Measurements from ENCODE around the gene MS4A18. TPM values are rescaled to one million over a fixed set of nuclear protein-coding genes. Genes with fewer than 3 reads are reported as not detected.

MS4A18 gene
- total RNA-seq, 5 donors from 2014 or later (not counting 1 experiment from before 2014, with no cell fraction given) = not detected

DNA sequence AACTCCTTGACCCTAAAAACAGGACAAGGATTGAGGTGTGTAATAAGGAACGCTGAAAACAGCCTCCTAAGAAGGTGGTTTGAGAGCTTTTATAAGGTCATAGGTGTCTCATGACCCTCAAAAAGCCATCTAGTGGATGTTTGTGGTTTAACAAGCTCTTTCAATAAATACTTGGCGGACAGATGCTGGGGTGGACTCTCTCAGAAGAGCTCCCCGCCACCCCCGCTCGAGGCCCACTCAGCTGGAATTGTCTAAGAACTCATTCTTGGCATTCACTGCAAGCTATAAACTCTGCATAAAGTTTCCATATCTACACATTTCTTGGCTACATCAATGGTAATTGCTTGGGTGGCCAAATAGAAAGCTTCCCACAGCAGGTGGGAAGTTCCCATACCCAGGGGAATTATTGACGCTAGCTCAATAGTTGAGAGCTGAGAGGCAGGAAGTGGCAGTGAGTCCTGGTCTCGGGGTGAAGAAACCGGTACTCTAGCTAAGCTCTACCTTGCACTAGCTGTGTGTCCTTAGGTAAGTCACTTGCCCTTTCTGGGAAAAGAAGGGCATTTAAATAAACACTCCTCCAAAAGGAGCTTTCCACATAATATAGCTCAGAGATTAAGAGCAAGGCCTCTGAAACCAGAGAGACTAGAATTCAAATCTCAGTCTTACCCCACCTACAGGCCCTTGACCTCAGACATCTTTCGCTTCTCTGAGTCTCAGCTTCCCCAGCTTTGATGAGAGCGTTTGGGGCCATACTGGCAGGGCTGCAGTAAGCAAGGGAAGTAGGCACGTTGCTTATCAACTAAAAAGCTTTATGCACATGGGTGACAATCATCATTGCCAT is 38.6 kb downstream of the MS4A18 start:
- ChIA-PET POLR2A (no interaction called here), CTCF (no interaction called here)
- WGBS (ENCODE audit: insufficient coverage) = 69% methylated on average over 5 of the region's 11 CpGs
- Histone ChIP-seq H3K9me3 (no peaks in the 10 kb centered on the region), H3K4me1 (ENCODE audit: control insufficient read depth in 1 of 2, extremely low read depth in 1 of 2, insufficient read depth in 2 of 2, low read length in 2 of 2) (no peaks in the 10 kb centered on the region), H3K36me3 (ENCODE audit: control insufficient read depth in 2 of 2, extremely low read depth in 1 of 2, insufficient read depth in 1 of 2, low read length in 1 of 2) (no peaks in the 10 kb centered on the region), H3K27me3 (replicated peaks in 1 of 2; ENCODE audit: control insufficient read depth in 2 of 2, extremely low read depth in 1 of 2, insufficient read depth in 2 of 2, low read length in 1 of 2) (peaks cover 0 to 35% of the 10 kb centered on the region in 2 experiments), H3K4me3 (ENCODE audit: control insufficient read depth in 1 of 2, extremely low read depth in 1 of 2, low read length in 1 of 2) (no peak overlapping the region), H3K27ac (ENCODE audit: low read length) (no peak overlapping the region)
- Mint-ChIP-seq H3K36me3 (no peaks in the 10 kb centered on the region), H3K9me3 (no peaks in the 10 kb centered on the region), H3K27me3 (peaks cover 52 to 67% of the 10 kb centered on the region in 2 donors), H3K4me3 (no peak overlapping the region), H3K27ac (no peak overlapping the region), H3K4me1 (no peaks in the 10 kb centered on the region)
- ATAC-seq (replicated peaks in 1 of 4) (no peak), DNase-seq (no peak)

DNA sequence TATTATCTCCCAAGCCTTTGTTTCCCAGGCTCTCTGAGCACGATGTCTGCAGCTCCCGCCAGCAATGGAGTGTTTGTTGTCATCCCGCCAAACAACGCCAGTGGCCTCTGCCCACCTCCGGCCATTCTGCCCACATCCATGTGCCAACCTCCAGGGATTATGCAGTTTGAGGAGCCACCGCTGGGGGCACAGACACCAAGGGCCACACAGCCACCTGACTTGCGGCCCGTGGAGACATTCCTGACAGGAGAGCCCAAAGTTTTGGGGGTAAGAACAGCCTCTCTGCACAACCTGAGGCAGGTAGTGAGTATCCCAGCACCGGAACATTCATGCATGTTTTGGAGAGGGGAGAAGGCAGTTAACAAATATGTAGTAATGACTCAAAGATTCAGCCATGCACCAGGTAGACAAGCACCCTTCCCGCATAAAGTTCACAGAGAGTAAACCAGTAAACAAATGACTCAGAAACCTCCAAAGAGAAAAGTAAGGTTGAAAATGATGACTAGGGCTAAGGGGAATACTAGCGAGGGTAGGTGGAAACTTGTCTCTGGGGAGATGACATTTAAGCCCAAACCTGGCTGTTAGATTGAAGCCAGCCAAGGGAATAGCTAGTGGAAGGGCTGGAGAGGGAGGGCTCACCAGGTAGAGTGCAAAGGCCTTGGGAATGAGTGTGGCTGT is 39.3 kb downstream of the MS4A18 start:
- Histone ChIP-seq H3K27ac (ENCODE audit: low read length) (no peak overlapping the region), H3K4me1 (ENCODE audit: control insufficient read depth in 1 of 2, extremely low read depth in 1 of 2, insufficient read depth in 2 of 2, low read length in 2 of 2) (no peaks in the 10 kb centered on the region), H3K9me3 (no peaks in the 10 kb centered on the region), H3K4me3 (ENCODE audit: control insufficient read depth in 1 of 2, extremely low read depth in 1 of 2, low read length in 1 of 2) (no peak overlapping the region), H3K36me3 (ENCODE audit: control insufficient read depth in 2 of 2, extremely low read depth in 1 of 2, insufficient read depth in 1 of 2, low read length in 1 of 2) (no peaks in the 10 kb centered on the region), H3K27me3 (replicated peaks in 1 of 2; ENCODE audit: control insufficient read depth in 2 of 2, extremely low read depth in 1 of 2, insufficient read depth in 2 of 2, low read length in 1 of 2) (peaks cover 0 to 42% of the 10 kb centered on the region in 2 experiments)
- Mint-ChIP-seq H3K36me3 (no peaks in the 10 kb centered on the region), H3K27me3 (peaks cover 47 to 67% of the 10 kb centered on the region in 2 donors), H3K4me1 (no peaks in the 10 kb centered on the region), H3K9me3 (no peaks in the 10 kb centered on the region), H3K4me3 (no peak overlapping the region), H3K27ac (no peak overlapping the region)
- 89% methylated on average over 9 of the region's 11 CpGs for WGBS (ENCODE audit: insufficient coverage)
- DNase-seq = no peak
- ATAC-seq (replicated peaks in 1 of 4) = no peak
- ChIA-PET POLR2A (no interaction called here), CTCF (no interaction called here)

DNA sequence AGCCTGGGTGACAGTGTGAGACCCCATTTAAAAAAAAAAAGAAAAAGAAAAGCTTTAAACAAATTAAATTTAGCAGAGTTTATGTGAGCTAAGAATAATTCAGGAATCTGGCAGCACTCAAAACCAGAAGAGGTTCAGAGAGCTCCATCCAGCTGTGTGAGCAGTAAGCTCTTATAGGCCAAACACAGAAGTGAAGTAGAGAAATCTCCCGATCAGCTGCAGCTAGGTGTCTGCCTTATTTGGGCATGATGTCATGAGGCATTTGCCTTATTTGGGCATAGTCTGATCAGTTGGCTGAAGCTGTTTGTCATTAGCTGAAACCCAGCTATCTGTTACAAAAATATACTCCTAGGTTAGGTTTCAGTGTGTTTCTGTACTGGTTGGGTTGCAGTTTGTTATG is 40.4 kb downstream of the MS4A18 start:
- Mint-ChIP-seq H3K36me3 (no peaks in the 10 kb centered on the region), H3K4me3 (no peak overlapping the region), H3K27me3 (peaks cover 37 to 59% of the 10 kb centered on the region in 2 donors), H3K4me1 (no peaks in the 10 kb centered on the region), H3K27ac (no peak overlapping the region), H3K9me3 (no peaks in the 10 kb centered on the region)
- DNase-seq (no peak), ATAC-seq (replicated peaks in 1 of 4) (no peak)
- Histone ChIP-seq H3K27me3 (replicated peaks in 1 of 2; ENCODE audit: control insufficient read depth in 2 of 2, extremely low read depth in 1 of 2, insufficient read depth in 2 of 2, low read length in 1 of 2) (peaks cover 0 to 43% of the 10 kb centered on the region in 2 experiments), H3K4me3 (ENCODE audit: control insufficient read depth in 1 of 2, extremely low read depth in 1 of 2, low read length in 1 of 2) (no peak overlapping the region), H3K9me3 (no peaks in the 10 kb centered on the region), H3K36me3 (ENCODE audit: control insufficient read depth in 2 of 2, extremely low read depth in 1 of 2, insufficient read depth in 1 of 2, low read length in 1 of 2) (no peaks in the 10 kb centered on the region), H3K4me1 (ENCODE audit: control insufficient read depth in 1 of 2, extremely low read depth in 1 of 2, insufficient read depth in 2 of 2, low read length in 2 of 2) (no peaks in the 10 kb centered on the region), H3K27ac (ENCODE audit: low read length) (no peak overlapping the region)
- WGBS (ENCODE audit: insufficient coverage) = no CpG with 5 or more reads among the region's 1 CpG
- ChIA-PET CTCF (interaction anchor here in 1 of 2 donors (1.0 kb wide), 1 partner anchor 11 kb away, joined by 3 read pairs; no protein-coding TSS in a partner anchor), POLR2A (no interaction called here)

DNA sequence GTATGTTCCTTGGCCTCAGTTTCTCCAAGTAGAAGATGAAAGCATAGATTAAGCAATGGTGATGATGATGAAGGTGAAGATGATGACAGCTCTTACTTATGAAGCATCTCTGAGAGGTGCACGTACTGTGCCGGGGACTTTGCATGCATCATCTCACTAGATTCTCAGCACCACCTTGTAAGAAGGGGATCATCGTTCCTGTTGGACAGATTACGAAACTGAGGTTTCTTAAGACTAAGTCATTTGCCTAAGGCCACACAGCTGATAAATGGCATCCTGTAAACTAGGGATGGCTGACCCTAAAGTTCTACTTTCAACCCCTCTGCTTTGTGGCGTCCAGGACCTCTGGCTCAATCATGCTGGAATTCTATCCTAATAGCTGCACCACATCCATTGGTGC is 40.8 kb downstream of the MS4A18 start:
- no peak overlapping the region for H3K4me3 Mint-ChIP-seq
- H3K4me3 ChIP-seq (ENCODE audit: control insufficient read depth in 1 of 2, extremely low read depth in 1 of 2, low read length in 1 of 2) = no peak overlapping the region
- H3K9me3 Mint-ChIP-seq = no peaks in the 10 kb centered on the region
- no peaks in the 10 kb centered on the region for H3K9me3 ChIP-seq
- POLR2A ChIA-PET = no interaction called here
- H3K4me1 Mint-ChIP-seq = no peaks in the 10 kb centered on the region
- CTCF ChIA-PET = interaction anchor here in 1 of 2 donors (0.6 to 1.0 kb wide), 2 partner anchors 10 to 691 kb away, joined by 3 read pairs; no protein-coding TSS in a partner anchor
- no peak overlapping the region for H3K27ac Mint-ChIP-seq
- H3K27me3 Mint-ChIP-seq = peaks cover 32 to 54% of the 10 kb centered on the region in 2 donors
- 79% methylated on average over 3 of the region's 5 CpGs for WGBS (ENCODE audit: insufficient coverage)
- H3K27me3 ChIP-seq (replicated peaks in 1 of 2; ENCODE audit: control insufficient read depth in 2 of 2, extremely low read depth in 1 of 2, insufficient read depth in 2 of 2, low read length in 1 of 2) = peaks cover 0 to 47% of the 10 kb centered on the region in 2 experiments
- DNase-seq (no peak), ATAC-seq (replicated peaks in 1 of 4) (no peak)
- H3K27ac ChIP-seq (ENCODE audit: low read length) = no peak overlapping the region
- no peaks in the 10 kb centered on the region for H3K4me1 ChIP-seq (ENCODE audit: control insufficient read depth in 1 of 2, extremely low read depth in 1 of 2, insufficient read depth in 2 of 2, low read length in 2 of 2)
- H3K36me3 ChIP-seq (ENCODE audit: control insufficient read depth in 2 of 2, extremely low read depth in 1 of 2, insufficient read depth in 1 of 2, low read length in 1 of 2) = no peaks in the 10 kb centered on the region
- no peaks in the 10 kb centered on the region for H3K36me3 Mint-ChIP-seq

DNA sequence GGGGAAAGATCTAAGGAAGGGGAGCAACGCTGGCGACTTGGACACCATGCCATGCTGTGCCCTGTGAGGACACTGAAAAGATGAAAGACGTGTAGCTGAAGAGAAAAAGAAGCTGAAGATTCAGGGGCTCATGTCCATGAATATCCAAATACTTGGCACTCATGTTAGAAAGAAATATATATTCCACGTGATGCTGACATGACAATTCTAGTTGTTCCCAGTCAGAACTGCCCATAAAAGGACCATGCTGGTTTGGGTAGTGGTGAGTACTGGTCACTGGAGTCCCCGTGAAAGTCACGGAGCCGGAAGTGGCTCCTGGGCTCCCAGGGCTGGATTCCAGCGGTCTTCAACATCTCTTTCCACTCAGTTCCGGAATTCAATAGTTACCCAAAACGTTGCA is 42.0 kb downstream of the MS4A18 start:
- DNase-seq (no peak), ATAC-seq (replicated peaks in 1 of 4) (no peak)
- no peaks in the 10 kb centered on the region for H3K4me1 ChIP-seq (ENCODE audit: control insufficient read depth in 1 of 2, extremely low read depth in 1 of 2, insufficient read depth in 2 of 2, low read length in 2 of 2)
- H3K4me3 ChIP-seq (ENCODE audit: control insufficient read depth in 1 of 2, extremely low read depth in 1 of 2, low read length in 1 of 2) = no peak overlapping the region
- H3K9me3 Mint-ChIP-seq = no peaks in the 10 kb centered on the region
- H3K27ac ChIP-seq (ENCODE audit: low read length) = no peak overlapping the region
- H3K27me3 Mint-ChIP-seq = peaks cover 24 to 44% of the 10 kb centered on the region in 2 donors
- POLR2A ChIA-PET = no interaction called here
- CTCF ChIA-PET = interaction anchor here in 1 of 2 donors (0.7 kb wide), 1 partner anchor 70 kb away, joined by 3 read pairs; no protein-coding TSS in a partner anchor
- no peaks in the 10 kb centered on the region for H3K36me3 ChIP-seq (ENCODE audit: control insufficient read depth in 2 of 2, extremely low read depth in 1 of 2, insufficient read depth in 1 of 2, low read length in 1 of 2)
- H3K27me3 ChIP-seq (replicated peaks in 1 of 2; ENCODE audit: control insufficient read depth in 2 of 2, extremely low read depth in 1 of 2, insufficient read depth in 2 of 2, low read length in 1 of 2) = peaks cover 0 to 57% of the 10 kb centered on the region in 2 experiments
- H3K4me3 Mint-ChIP-seq = no peak overlapping the region
- no peaks in the 10 kb centered on the region for H3K36me3 Mint-ChIP-seq
- H3K9me3 ChIP-seq = no peaks in the 10 kb centered on the region
- no peak overlapping the region for H3K27ac Mint-ChIP-seq
- no peaks in the 10 kb centered on the region for H3K4me1 Mint-ChIP-seq
- WGBS (ENCODE audit: insufficient coverage) = 82% methylated on average over 4 of the region's 10 CpGs

DNA sequence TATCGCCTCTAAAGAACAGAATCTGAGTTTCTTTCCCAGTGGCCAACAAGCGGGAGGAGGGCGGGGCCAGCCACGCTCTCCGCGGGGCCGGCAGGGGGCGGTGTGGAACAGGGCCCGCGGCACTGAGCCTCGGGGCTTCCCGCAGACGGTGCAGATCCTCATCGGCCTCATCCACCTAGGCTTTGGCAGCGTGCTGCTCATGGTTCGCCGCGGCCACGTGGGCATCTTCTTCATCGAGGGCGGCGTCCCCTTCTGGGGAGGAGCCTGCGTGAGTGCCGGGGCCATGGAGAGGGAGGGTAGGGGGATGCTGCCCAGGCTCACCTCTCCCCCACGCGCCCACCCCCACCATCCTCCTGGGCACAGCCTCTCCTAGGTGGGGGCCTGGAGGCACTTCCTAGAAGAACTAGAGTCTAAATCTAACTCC is 42.9 kb downstream of the MS4A18 start:
- Histone ChIP-seq H3K27me3 (replicated peaks in 1 of 2; ENCODE audit: control insufficient read depth in 2 of 2, extremely low read depth in 1 of 2, insufficient read depth in 2 of 2, low read length in 1 of 2) (peaks cover 0 to 60% of the 10 kb centered on the region in 2 experiments), H3K9me3 (no peaks in the 10 kb centered on the region), H3K4me1 (ENCODE audit: control insufficient read depth in 1 of 2, extremely low read depth in 1 of 2, insufficient read depth in 2 of 2, low read length in 2 of 2) (no peaks in the 10 kb centered on the region), H3K27ac (ENCODE audit: low read length) (no peak overlapping the region), H3K36me3 (ENCODE audit: control insufficient read depth in 2 of 2, extremely low read depth in 1 of 2, insufficient read depth in 1 of 2, low read length in 1 of 2) (no peaks in the 10 kb centered on the region), H3K4me3 (ENCODE audit: control insufficient read depth in 1 of 2, extremely low read depth in 1 of 2, low read length in 1 of 2) (no peak overlapping the region)
- CTCF ChIA-PET = no interaction called here
- Mint-ChIP-seq H3K27ac (no peak overlapping the region), H3K27me3 (peaks cover 17 to 44% of the 10 kb centered on the region in 2 donors), H3K9me3 (no peaks in the 10 kb centered on the region), H3K4me3 (no peak overlapping the region), H3K4me1 (no peaks in the 10 kb centered on the region), H3K36me3 (no peaks in the 10 kb centered on the region)
- ATAC-seq (replicated peaks in 1 of 4) = no peak
- DNase-seq = peak in 3 of 35 experiments; percentile 5 to 18 (median 6)
- POLR2A ChIA-PET = no interaction called here
- 30% methylated on average over 13 of the region's 26 CpGs for WGBS (ENCODE audit: insufficient coverage)

Data from T-cell (primary cell).